HepG2 (cell line): ENCODE measurements around the gene ELN. TPM values are rescaled to one million over a fixed set of nuclear protein-coding genes. Genes with fewer than 3 reads are reported as not detected.

ENCODE experiments used
- AGO1 ChIP-seq: fragments of 200-400 bp; formaldehyde crosslinking; IDR thresholded peaks from 2 replicates; pipeline ENCODE4 v1.6.1; 2017; ENCODE audit warnings: mild to moderate bottlenecking, low read depth, low read length, moderate library complexity; ENCODE audit not compliant: poor library complexity, severe bottlenecking
- CHCHD3 ChIP-seq: sonication (generic); formaldehyde crosslinking; IDR thresholded peaks from 2 replicates; pipeline ENCODE4 v1.8.0; 2022; ENCODE audit warnings: mild to moderate bottlenecking, missing genetic modification reagents, moderate library complexity
- IKZF1 ChIP-seq: fragments of 450-650 bp; IDR thresholded peaks from 2 replicates; pipeline ENCODE4 v1.7.1; 2016
- MIXL1 ChIP-seq: IDR thresholded peaks from 2 replicates; pipeline ENCODE4 v1.6.1; 2016
- NFKB2 ChIP-seq: sonication (generic); formaldehyde crosslinking; IDR thresholded peaks from 2 replicates; pipeline ENCODE4 v1.4.0; 2020; ENCODE audit warnings: missing genetic modification reagents, borderline replicate concordance
- POLR2AphosphoS5 ChIP-seq: IDR thresholded peaks from 2 replicates; pipeline ENCODE4 v1.6.1; 2012; ENCODE audit warnings: low read depth, low read length
- RBAK ChIP-seq: sonication (generic); formaldehyde crosslinking; IDR thresholded peaks from 2 replicates; pipeline ENCODE4 v1.5.1; 2020; ENCODE audit warnings: mild to moderate bottlenecking, missing genetic modification reagents
- RBFOX2 ChIP-seq: fragments of 200-400 bp; formaldehyde crosslinking; IDR thresholded peaks from 2 replicates; pipeline ENCODE4 v1.6.1; 2017; ENCODE audit warnings: low read depth, mild to moderate bottlenecking, low read length
- SOX13 ChIP-seq, 3 experiments: fragments of 450-650 bp in 1 of 3; sonication (generic) in 1 of 3; formaldehyde crosslinking in 1 of 3; IDR thresholded peaks in 2 of 3; conservative IDR thresholded peaks in 1 of 3; 2 replicates each; pipeline versions ENCODE4 v1.5.0 to v1.6.1; 2016 to 2020; ENCODE audit warnings: antibody characterized with exemption in 1 of 3, mild to moderate bottlenecking in 1 of 3, missing compliant biosample characterization in 1 of 3, missing genetic modification reagents in 1 of 3, moderate library complexity in 1 of 3
- STAT5B ChIP-seq: sonication (generic); formaldehyde crosslinking; IDR thresholded peaks from 2 replicates; pipeline ENCODE4 v1.4.0; 2020; ENCODE audit warnings: missing genetic modification reagents
- TBP ChIP-seq: sonication (generic); formaldehyde crosslinking; IDR thresholded peaks from 2 replicates; pipeline ENCODE4 v1.5.0; 2020; ENCODE audit warnings: missing genetic modification reagents
- TBX2 ChIP-seq: sonication (generic); formaldehyde crosslinking; IDR thresholded peaks from 2 replicates; pipeline ENCODE4 v1.5.0; 2020; ENCODE audit warnings: missing genetic modification reagents, mild to moderate bottlenecking, borderline replicate concordance
- ZBTB1 ChIP-seq: sonication (generic); formaldehyde crosslinking; IDR thresholded peaks from 2 replicates; pipeline ENCODE4 v1.4.0; 2020; ENCODE audit warnings: missing genetic modification reagents, borderline replicate concordance
- ZNF510 ChIP-seq: sonication (generic); formaldehyde crosslinking; IDR thresholded peaks from 2 replicates; pipeline ENCODE4 v1.4.0; 2020; ENCODE audit warnings: low read depth, mild to moderate bottlenecking, missing genetic modification reagents
- ZNF556 ChIP-seq: sonication (generic); formaldehyde crosslinking; IDR thresholded peaks from 2 replicates; pipeline ENCODE4 v1.4.0; 2020; ENCODE audit warnings: mild to moderate bottlenecking, missing genetic modification reagents, borderline replicate concordance
- ZNF644 ChIP-seq: IDR thresholded peaks from 2 replicates; pipeline ENCODE4 v1.6.1; 2016; ENCODE audit warnings: low read depth
- ZNF749 ChIP-seq: sonication (generic); formaldehyde crosslinking; IDR thresholded peaks from 2 replicates; pipeline ENCODE4 v1.8.0; 2022; ENCODE audit warnings: mild to moderate bottlenecking, missing genetic modification reagents, moderate library complexity, borderline replicate concordance
- ZSCAN20 ChIP-seq: sonication (generic); formaldehyde crosslinking; IDR thresholded peaks from 2 replicates; pipeline ENCODE4 v1.4.0; 2020; ENCODE audit warnings: missing genetic modification reagents, mild to moderate bottlenecking, borderline replicate concordance
- polyA plus RNA-seq, 8 experiments: library from polyadenylated mRNA; depleted of rRNA in 3 of 8; stranded (reverse) in 7 of 8; unstranded in 1 of 8; fragments of >200 nt; fragmentation: Illumina TruSeq in 4 of 8; extraction: Trizol in 4 of 8; gene quantifications; 2 replicates each; pipeline versions ENCODE4 v1.2.1 to v1.2.3, GENCODE V29; 2011 to 2016; ENCODE audit warnings: low read depth in 4 of 8, missing spikeins in 1 of 8, mixed read lengths in 1 of 8; ENCODE audit not compliant: insufficient read depth in 1 of 8
- total RNA-seq, 5 experiments: library from RNA; depleted of rRNA; stranded (reverse); fragments of >200 nt; fragmentation: Illumina TruSeq; extraction: Trizol; gene quantifications; 2 replicates each; pipeline ENCODE4 v1.2.3, GENCODE V29; 2016; ENCODE audit warnings: low read depth in 1 of 5
- TF ChIP-seq, protein P1 (sequence below): sonication (generic); formaldehyde crosslinking; IDR thresholded peaks from 2 replicates; pipeline ENCODE4 v1.8.1; 2023; ENCODE audit warnings: missing genetic modification reagents, mild to moderate bottlenecking, borderline replicate concordance
- TF ChIP-seq, protein P2 (sequence below): sonication (generic); formaldehyde crosslinking; IDR thresholded peaks from 2 replicates; pipeline ENCODE4 v1.8.1; 2023; ENCODE audit warnings: mild to moderate bottlenecking, moderate library complexity, missing genetic modification reagents
- TF ChIP-seq, protein P3 (sequence below): sonication (generic); formaldehyde crosslinking; IDR thresholded peaks from 2 replicates; pipeline ENCODE4 v1.4.0; 2020; ENCODE audit warnings: missing genetic modification reagents
- TF ChIP-seq, protein P4 (sequence below): sonication (generic); formaldehyde crosslinking; IDR thresholded peaks from 2 replicates; pipeline ENCODE4 v1.9.0; 2021; ENCODE audit warnings: mild to moderate bottlenecking, missing genetic modification reagents

The ELN gene
- total and polyA plus RNA-seq, 2 of the 13 experiments (the other 11 are each of a cell fraction or from before 2014, with no cell fraction given), result 0.15 to 0.37 TPM

DNA sequence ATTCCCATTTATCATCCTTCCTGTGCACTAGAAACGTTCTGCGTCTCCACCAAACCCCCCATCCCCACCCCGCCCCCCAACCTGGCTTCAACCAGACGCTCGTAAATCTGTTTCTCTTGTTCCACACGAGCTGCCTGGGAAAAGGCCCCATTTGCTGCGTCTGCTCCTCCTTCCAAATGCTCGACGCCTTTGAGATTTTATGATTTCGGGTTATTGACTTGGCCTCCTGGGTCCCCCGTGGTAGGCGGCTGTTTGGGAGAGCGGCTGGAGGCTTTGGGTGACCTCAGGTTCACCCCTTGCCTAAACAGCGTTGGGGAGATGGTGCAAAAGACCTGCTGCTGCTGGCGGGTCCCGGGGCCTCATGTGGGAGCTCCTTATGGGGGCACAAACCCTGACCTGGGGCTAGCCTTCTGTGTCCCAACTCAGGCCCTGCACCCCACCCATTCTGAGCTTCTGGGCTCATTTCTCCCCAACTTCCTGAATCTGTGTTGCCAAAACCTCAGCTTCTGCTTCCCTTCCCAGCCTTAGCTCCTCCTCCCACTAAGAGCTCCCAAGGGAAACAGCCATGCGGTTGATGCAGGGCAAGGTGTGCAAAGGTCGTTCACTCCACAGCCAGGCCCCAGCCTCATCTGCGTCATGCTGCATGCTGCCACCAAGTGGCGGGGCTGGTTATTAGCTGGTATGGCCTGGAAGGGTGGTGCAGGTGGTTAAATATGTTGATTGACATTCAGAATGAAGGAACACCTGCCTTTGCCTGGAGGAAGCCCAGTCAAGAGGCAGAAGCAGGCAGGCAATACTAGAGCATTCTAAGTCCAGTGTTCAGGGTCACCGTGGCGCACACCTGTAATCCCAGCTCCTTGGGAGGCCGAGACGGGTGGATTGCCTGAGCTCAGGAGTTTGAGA is 49.1 kb upstream of the ELN start (continued):
- TF ChIP-seq TBX2 (peak; percentile 33; the same call in 1 of the 2 replicates), ZSCAN20 (CRISPR knock-in tag) (no peak), CHCHD3 (CRISPR knock-in tag) (no peak), ZNF556 (CRISPR knock-in tag) (0 out of 2 replicates have a peak, but pooled peaks have one; percentile 24), ZNF749 (no peak), SOX13 (IDR thresholded peaks at IDR 0.05) (no peak), SOX13 (CRISPR knock-in tag; conservative IDR thresholded peaks at IDR 0.05 in 1 of 2, IDR thresholded peaks at IDR 0.05 in 1 of 2) (peak in 1 of 2 experiments; percentile 39; a peak in 1 of 4 replicates), POLR2AphosphoS5 (no peak), MIXL1 (CRISPR knock-in tag) (peak; percentile 78), AGO1 (no peak), ZNF644 (CRISPR knock-in tag) (peak; percentile 97), NFKB2 (CRISPR knock-in tag) (no peak; the same call in 1 of the 2 replicates), ZNF510 (CRISPR knock-in tag) (no peak), RBAK (CRISPR knock-in tag) (no peak), IKZF1 (no peak), STAT5B (CRISPR knock-in tag) (no peak), RBFOX2 (no peak), ZBTB1 (CRISPR knock-in tag) (no peak), TBP (CRISPR knock-in tag) (no peak)
- TF ChIP-seq, protein P1, sequence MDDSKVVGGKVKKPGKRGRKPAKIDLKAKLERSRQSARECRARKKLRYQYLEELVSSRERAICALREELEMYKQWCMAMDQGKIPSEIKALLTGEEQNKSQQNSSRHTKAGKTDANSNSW (CRISPR knock-in tag), result no peak
- TF ChIP-seq, protein P2, sequence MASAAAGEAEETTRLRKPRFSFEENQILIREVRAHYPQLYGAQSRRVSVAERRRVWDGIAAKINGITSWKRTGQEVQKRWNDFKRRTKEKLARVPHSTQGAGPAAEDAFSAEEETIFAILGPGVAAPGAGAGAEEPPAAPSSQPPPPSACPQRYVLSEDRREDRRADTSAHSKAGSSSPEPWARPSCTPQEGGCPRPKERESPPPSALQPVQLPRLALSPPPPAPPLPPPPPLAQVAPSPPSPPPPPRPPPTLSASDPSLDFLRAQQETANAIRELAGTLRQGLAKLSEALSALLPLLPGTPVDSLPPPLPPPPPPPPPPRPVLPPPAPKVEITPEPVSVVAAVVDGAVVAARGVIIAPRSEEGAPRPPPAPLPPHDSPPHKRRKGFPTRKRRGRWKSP (CRISPR knock-in tag), result no peak
- TF ChIP-seq, protein P3, sequence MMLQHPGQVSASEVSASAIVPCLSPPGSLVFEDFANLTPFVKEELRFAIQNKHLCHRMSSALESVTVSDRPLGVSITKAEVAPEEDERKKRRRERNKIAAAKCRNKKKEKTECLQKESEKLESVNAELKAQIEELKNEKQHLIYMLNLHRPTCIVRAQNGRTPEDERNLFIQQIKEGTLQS (CRISPR knock-in tag), result no peak
- TF ChIP-seq, protein P4, sequence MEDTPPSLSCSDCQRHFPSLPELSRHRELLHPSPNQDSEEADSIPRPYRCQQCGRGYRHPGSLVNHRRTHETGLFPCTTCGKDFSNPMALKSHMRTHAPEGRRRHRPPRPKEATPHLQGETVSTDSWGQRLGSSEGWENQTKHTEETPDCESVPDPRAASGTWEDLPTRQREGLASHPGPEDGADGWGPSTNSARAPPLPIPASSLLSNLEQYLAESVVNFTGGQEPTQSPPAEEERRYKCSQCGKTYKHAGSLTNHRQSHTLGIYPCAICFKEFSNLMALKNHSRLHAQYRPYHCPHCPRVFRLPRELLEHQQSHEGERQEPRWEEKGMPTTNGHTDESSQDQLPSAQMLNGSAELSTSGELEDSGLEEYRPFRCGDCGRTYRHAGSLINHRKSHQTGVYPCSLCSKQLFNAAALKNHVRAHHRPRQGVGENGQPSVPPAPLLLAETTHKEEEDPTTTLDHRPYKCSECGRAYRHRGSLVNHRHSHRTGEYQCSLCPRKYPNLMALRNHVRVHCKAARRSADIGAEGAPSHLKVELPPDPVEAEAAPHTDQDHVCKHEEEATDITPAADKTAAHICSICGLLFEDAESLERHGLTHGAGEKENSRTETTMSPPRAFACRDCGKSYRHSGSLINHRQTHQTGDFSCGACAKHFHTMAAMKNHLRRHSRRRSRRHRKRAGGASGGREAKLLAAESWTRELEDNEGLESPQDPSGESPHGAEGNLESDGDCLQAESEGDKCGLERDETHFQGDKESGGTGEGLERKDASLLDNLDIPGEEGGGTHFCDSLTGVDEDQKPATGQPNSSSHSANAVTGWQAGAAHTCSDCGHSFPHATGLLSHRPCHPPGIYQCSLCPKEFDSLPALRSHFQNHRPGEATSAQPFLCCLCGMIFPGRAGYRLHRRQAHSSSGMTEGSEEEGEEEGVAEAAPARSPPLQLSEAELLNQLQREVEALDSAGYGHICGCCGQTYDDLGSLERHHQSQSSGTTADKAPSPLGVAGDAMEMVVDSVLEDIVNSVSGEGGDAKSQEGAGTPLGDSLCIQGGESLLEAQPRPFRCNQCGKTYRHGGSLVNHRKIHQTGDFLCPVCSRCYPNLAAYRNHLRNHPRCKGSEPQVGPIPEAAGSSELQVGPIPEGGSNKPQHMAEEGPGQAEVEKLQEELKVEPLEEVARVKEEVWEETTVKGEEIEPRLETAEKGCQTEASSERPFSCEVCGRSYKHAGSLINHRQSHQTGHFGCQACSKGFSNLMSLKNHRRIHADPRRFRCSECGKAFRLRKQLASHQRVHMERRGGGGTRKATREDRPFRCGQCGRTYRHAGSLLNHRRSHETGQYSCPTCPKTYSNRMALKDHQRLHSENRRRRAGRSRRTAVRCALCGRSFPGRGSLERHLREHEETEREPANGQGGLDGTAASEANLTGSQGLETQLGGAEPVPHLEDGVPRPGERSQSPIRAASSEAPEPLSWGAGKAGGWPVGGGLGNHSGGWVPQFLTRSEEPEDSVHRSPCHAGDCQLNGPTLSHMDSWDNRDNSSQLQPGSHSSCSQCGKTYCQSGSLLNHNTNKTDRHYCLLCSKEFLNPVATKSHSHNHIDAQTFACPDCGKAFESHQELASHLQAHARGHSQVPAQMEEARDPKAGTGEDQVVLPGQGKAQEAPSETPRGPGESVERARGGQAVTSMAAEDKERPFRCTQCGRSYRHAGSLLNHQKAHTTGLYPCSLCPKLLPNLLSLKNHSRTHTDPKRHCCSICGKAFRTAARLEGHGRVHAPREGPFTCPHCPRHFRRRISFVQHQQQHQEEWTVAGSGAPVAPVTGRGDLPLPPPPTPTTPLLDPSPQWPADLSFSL, result no peak
